IMR-90 (cell line): ENCODE data around the gene TMEM247. TPM values are rescaled to one million over a fixed set of nuclear protein-coding genes. Genes with fewer than 3 reads are reported as not detected.

Source experiments
- ATAC-seq: fragments of 200-7000 bp; cut with Tn5 transposase; 2 replicates; pipeline ENCODE4 v1.9.1; 2020; ENCODE audit warnings: low read depth, mild to moderate bottlenecking, moderate library complexity
- BruUV-seq: library from RNA; stranded (reverse); fragments of 400-500 nt; replicated peaks from 2 replicates; lab custom pipeline; 2021; lab: Mats Ljungman, UMichigan
- CTCF ChIA-PET: fragments of 300-600 bp; formaldehyde crosslinking; extraction: SDS; loops from one replicate; lab custom pipeline; 2021; ENCODE audit warnings: antibody characterized with exemption; lab: Yijun Ruan, JAX
- POLR2A ChIA-PET: fragments of 300-600 bp; sonication (Branson Sonifier 250); formaldehyde crosslinking; loops from one replicate; lab custom pipeline; 2022; ENCODE audit warnings: antibody characterized with exemption; ENCODE audit not compliant: unreplicated experiment; lab: Charles Lee
- DNase-seq: peaks from one replicate; pipeline ENCODE4 v3.0.0; 2013
- H2AFZ ChIP-seq: replicated peaks from 2 replicates; pipeline ENCODE3; 2013; ENCODE audit warnings: low read length, mild to moderate bottlenecking; ENCODE audit not compliant: poor library complexity
- H2AK5ac ChIP-seq: 2 replicates; pipeline ENCODE4 v1.6.1; 2013; ENCODE audit warnings: low read depth, low read length, inconsistent platforms
- H2AK9ac ChIP-seq: replicated peaks from 2 replicates; pipeline ENCODE3; 2013; ENCODE audit warnings: mild to moderate bottlenecking, low read depth, low read length, moderate library complexity; ENCODE audit not compliant: poor library complexity
- H2BK120ac ChIP-seq: 2 replicates; pipeline ENCODE4 v1.6.1; 2013; ENCODE audit warnings: low read depth, low read length, inconsistent platforms
- H2BK15ac ChIP-seq: 3 replicates; pipeline ENCODE4 v1.6.1; 2013; ENCODE audit warnings: low read depth, low read length, inconsistent platforms
- H2BK20ac ChIP-seq: 2 replicates; pipeline ENCODE4 v1.6.1; 2013; ENCODE audit warnings: low read depth, mild to moderate bottlenecking, inconsistent platforms, low read length, moderate library complexity
- H2BK5ac ChIP-seq: 2 replicates; pipeline ENCODE4 v1.6.1; 2013; ENCODE audit warnings: mild to moderate bottlenecking, low read depth, low read length, inconsistent platforms; ENCODE audit not compliant: poor library complexity, severe bottlenecking
- H3K14ac ChIP-seq: replicated peaks from 2 replicates; pipeline ENCODE4 v1.6.1; 2013; ENCODE audit warnings: low read depth, low read length, inconsistent platforms
- H3K18ac ChIP-seq: 2 replicates; pipeline ENCODE4 v1.6.1; 2013; ENCODE audit warnings: low read depth, low read length, control low read depth
- H3K23ac ChIP-seq: 2 replicates; pipeline ENCODE4 v1.6.1; 2013; ENCODE audit warnings: low read depth, low read length, inconsistent platforms
- H3K27ac ChIP-seq: 2 replicates; pipeline ENCODE4 v1.5.1; 2013; ENCODE audit warnings: mild to moderate bottlenecking, control low read depth, low read length; ENCODE audit not compliant: insufficient read depth
- H3K27me3 ChIP-seq: 2 replicates; pipeline ENCODE4 v1.6.1; 2013; ENCODE audit warnings: low read length; ENCODE audit not compliant: control insufficient read depth, insufficient read depth
- H3K36me3 ChIP-seq: 2 replicates; pipeline ENCODE4 v1.6.1; 2013; ENCODE audit warnings: low read length, mixed read lengths; ENCODE audit not compliant: control insufficient read depth, insufficient read depth
- H3K4ac ChIP-seq: 2 replicates; pipeline ENCODE4 v1.6.1; 2013; ENCODE audit warnings: low read depth, low read length, inconsistent platforms
- H3K4me1 ChIP-seq: 2 replicates; pipeline ENCODE4 v1.6.1; 2013; ENCODE audit warnings: low read length, mixed read lengths; ENCODE audit not compliant: control insufficient read depth, insufficient read depth
- H3K4me2 ChIP-seq: 2 replicates; pipeline ENCODE4 v1.6.1; 2013; ENCODE audit warnings: low read depth, mild to moderate bottlenecking, control low read depth, low read length, moderate library complexity
- H3K4me3 ChIP-seq: 2 replicates; pipeline ENCODE4 v1.5.1; 2013; ENCODE audit warnings: low read depth, mild to moderate bottlenecking, control low read depth, low read length, moderate library complexity; ENCODE audit not compliant: insufficient read depth
- H3K56ac ChIP-seq: 2 replicates; pipeline ENCODE4 v1.6.1; 2013; ENCODE audit warnings: low read length, inconsistent platforms; ENCODE audit not compliant: insufficient read depth; ENCODE audit errors: extremely low read depth
- H3K79me1 ChIP-seq, 2 experiments: 2 replicates each; pipeline ENCODE4 v1.6.1; 2013; ENCODE audit warnings: low read length in 2 of 2, inconsistent platforms in 1 of 2, low read depth in 1 of 2
- H3K9ac ChIP-seq: 2 replicates; pipeline ENCODE4 v1.6.1; 2013; ENCODE audit warnings: low read depth, low read length, control low read depth
- H3K9me1 ChIP-seq: 2 replicates; pipeline ENCODE4 v1.6.1; 2013; ENCODE audit warnings: low read length, inconsistent platforms; ENCODE audit not compliant: insufficient read depth
- H3K9me3 ChIP-seq: 2 replicates; pipeline ENCODE4 v1.6.1; 2013; ENCODE audit warnings: low read length; ENCODE audit not compliant: control insufficient read depth, insufficient read depth
- H4K20me1 ChIP-seq: 2 replicates; pipeline ENCODE4 v1.6.1; 2013; ENCODE audit warnings: low read length, inconsistent platforms; ENCODE audit not compliant: insufficient read depth
- H4K5ac ChIP-seq: 2 replicates; pipeline ENCODE4 v1.6.1; 2013; ENCODE audit warnings: mild to moderate bottlenecking, low read depth, low read length, control low read depth
- H4K8ac ChIP-seq, 2 experiments: 2 replicates each; pipeline ENCODE4 v1.6.1; 2013; ENCODE audit warnings: low read depth in 2 of 2, low read length in 2 of 2, control low read depth in 1 of 2, inconsistent platforms in 1 of 2
- H4K91ac ChIP-seq: 2 replicates; pipeline ENCODE4 v1.6.1; 2013; ENCODE audit warnings: low read depth, low read length, inconsistent platforms; ENCODE audit not compliant: insufficient read depth
- BHLHE40 ChIP-seq: fragments of 150-350 bp; IDR thresholded peaks from 2 replicates; pipeline ENCODE4 v1.6.1; 2016; ENCODE audit warnings: mild to moderate bottlenecking, low read depth, low read length
- ELK1 ChIP-seq: fragments of 150-350 bp; IDR thresholded peaks from 2 replicates; pipeline ENCODE4 v1.6.1; 2016; ENCODE audit warnings: low read depth, mild to moderate bottlenecking, low read length, moderate library complexity, borderline replicate concordance
- FOS ChIP-seq: fragments of 150-350 bp; IDR thresholded peaks from 2 replicates; pipeline ENCODE4 v1.6.1; 2016; ENCODE audit warnings: low read depth, low read length
- MAZ ChIP-seq: IDR thresholded peaks from 2 replicates; pipeline ENCODE4 v1.6.1; 2012; ENCODE audit warnings: low read depth, mild to moderate bottlenecking, low read length, improper control_type of control experiment, moderate library complexity, borderline replicate concordance
- MXI1 ChIP-seq: IDR thresholded peaks from 2 replicates; pipeline ENCODE4 v1.6.1; 2012; ENCODE audit warnings: low read depth, mild to moderate bottlenecking, low read length, moderate library complexity, borderline replicate concordance
- NFE2L2 ChIP-seq: fragments of 150-350 bp; IDR thresholded peaks from 2 replicates; pipeline ENCODE4 v1.6.1; 2016; ENCODE audit warnings: low read depth, mild to moderate bottlenecking, low read length
- RCOR1 ChIP-seq: IDR thresholded peaks from 2 replicates; pipeline ENCODE4 v1.6.1; 2012; ENCODE audit warnings: mild to moderate bottlenecking, low read length, improper control_type of control experiment; ENCODE audit not compliant: insufficient replicate concordance
- USF2 ChIP-seq: fragments of 150-350 bp; IDR thresholded peaks from 2 replicates; pipeline ENCODE4 v1.6.1; 2017; ENCODE audit warnings: mild to moderate bottlenecking, antibody characterized with exemption, low read length, low read depth
- WGBS, 2 experiments: methylation state at CpG; one replicate each; pipeline versions ENCODE4 v1.1.5 to v1.1.7; 2013; ENCODE audit warnings: missing lambda C conversion rate in 2 of 2; ENCODE audit not compliant: insufficient read length in 1 of 2; ENCODE audit errors: extremely low coverage in 2 of 2; 5-methylcytosine and 5-hydroxymethylcytosine counted together
- dilution Hi-C: fragments of 300-500 bp; cut with HindIII; formaldehyde crosslinking; loops from one replicate; pipeline ENCODE4 v1.14.3; 2018; ENCODE audit warnings: low sequenced_read_pairs; ENCODE audit not compliant: unreplicated experiment
- in situ Hi-C: fragments of 300-500 bp; cut with MboI; formaldehyde crosslinking; loops from 3 replicates; pipeline ENCODE4 v1.14.3; 2019; ENCODE audit warnings: low sequenced_read_pairs, inconsistent platforms, mixed read lengths
- intact Hi-C: fragments of 100-400 bp; cut with micrococcal nuclease; formaldehyde crosslinking; loops from 2 replicates; pipeline ENCODE4 v1.10.0; 2022
- polyA plus RNA-seq, 3 experiments: library from polyadenylated mRNA; depleted of rRNA; stranded (reverse); fragments of >200 nt; gene quantifications; 2 replicates each; pipeline ENCODE4 v1.2.3, GENCODE V29; 2012; ENCODE audit warnings: low replicate concordance in 1 of 3
- total RNA-seq: library from RNA; depleted of rRNA; stranded (reverse); fragments of >200 nt; gene quantifications from 2 replicates; pipeline ENCODE4 v1.2.3, GENCODE V29; 2012

TMEM247 gene
- total and polyA plus RNA-seq, 2 of the 4 experiments (the other 2 are of a cell fraction), result not detected

GRCh38 chr2:46434851-46435273 lies 44.5 kb upstream of the TMEM247 start:
- Histone ChIP-seq H2AK5ac (peak overlapping the region; percentile 85; the same call in 1 of the 2 replicates), H3K9me1 (peaks cover 8% of the 10 kb centered on the region; the same call in 1 of the 2 replicates), H2BK15ac (peak overlapping the region; percentile 99; the same call in 2 of the 3 replicates), H4K20me1 (no peaks in the 10 kb centered on the region), H3K9ac (no peak overlapping the region), H3K4me2 (peak overlapping the region; percentile 37; the same call in 1 of the 2 replicates), H3K14ac (peak overlapping the region; percentile 96), H3K18ac (peak overlapping the region; percentile 99), H3K4me1 (peaks cover 22% of the 10 kb centered on the region), H2BK120ac (peak overlapping the region; percentile 99), H4K5ac (peak overlapping the region; percentile 100), H3K36me3 (no peaks in the 10 kb centered on the region), H2BK5ac (peak overlapping the region; percentile 94), H3K56ac (no peak overlapping the region), H3K79me1 (no peaks in the 10 kb centered on the region; a peak in 1 of 4 replicates), H4K91ac (peak overlapping the region; percentile 94), H4K8ac (peak overlapping the region; percentile 73 to 92; a peak in 3 of 4 replicates), H3K23ac (peak overlapping the region; percentile 96), H2AFZ (peak overlapping the region; percentile 57), H3K27me3 (no peaks in the 10 kb centered on the region), H3K27ac (peak overlapping the region; percentile 100; the same call in 1 of the 2 replicates), H3K9me3 (no peaks in the 10 kb centered on the region), H2BK20ac (peak overlapping the region; percentile 97), H3K4ac (peak overlapping the region; percentile 95), H3K4me3 (no peak overlapping the region), H2AK9ac (peak overlapping the region; percentile 51)
- in situ Hi-C loops, result no loop called here
- CTCF ChIA-PET, result no interaction called here
- intact Hi-C loops, result loop anchor here (5.0 kb wide), 1 partner anchor 33 kb away; no protein-coding TSS in a partner anchor
- ATAC-seq, result peak; percentile 97
- WGBS, 2 experiments, result no CpG with 5 or more reads among the region's 3 CpGs
- TF ChIP-seq MAZ (peak; percentile 64; the same call in 1 of the 2 replicates), RCOR1 (peak; percentile 61), BHLHE40 (peak; percentile 80; the same call in 1 of the 2 replicates), NFE2L2 (no peak), USF2 (peak; percentile 26; the same call in 1 of the 2 replicates), ELK1 (no peak), FOS (no peak), MXI1 (no peak)
- DNase-seq, result peak; percentile 97
- dilution Hi-C loops, result no loop called here
- POLR2A ChIA-PET, result no interaction called here
- BruUV-seq, result no TSS peak
